GM12801 (cell line): ENCODE data around the gene TXNDC2.

Source experiments
- TF ChIP-seq, protein P1 (sequence below): IDR thresholded peaks from one replicate; pipeline ENCODE4 v1.5.1; 2011; ENCODE audit warnings: control low read depth; ENCODE audit not compliant: insufficient read length; ENCODE audit errors: extremely low read depth

TXNDC2 gene

GRCh38 chr18:9854801-9855676 lies 30.7 kb upstream of the TXNDC2 start:
- TF ChIP-seq, protein P1, sequence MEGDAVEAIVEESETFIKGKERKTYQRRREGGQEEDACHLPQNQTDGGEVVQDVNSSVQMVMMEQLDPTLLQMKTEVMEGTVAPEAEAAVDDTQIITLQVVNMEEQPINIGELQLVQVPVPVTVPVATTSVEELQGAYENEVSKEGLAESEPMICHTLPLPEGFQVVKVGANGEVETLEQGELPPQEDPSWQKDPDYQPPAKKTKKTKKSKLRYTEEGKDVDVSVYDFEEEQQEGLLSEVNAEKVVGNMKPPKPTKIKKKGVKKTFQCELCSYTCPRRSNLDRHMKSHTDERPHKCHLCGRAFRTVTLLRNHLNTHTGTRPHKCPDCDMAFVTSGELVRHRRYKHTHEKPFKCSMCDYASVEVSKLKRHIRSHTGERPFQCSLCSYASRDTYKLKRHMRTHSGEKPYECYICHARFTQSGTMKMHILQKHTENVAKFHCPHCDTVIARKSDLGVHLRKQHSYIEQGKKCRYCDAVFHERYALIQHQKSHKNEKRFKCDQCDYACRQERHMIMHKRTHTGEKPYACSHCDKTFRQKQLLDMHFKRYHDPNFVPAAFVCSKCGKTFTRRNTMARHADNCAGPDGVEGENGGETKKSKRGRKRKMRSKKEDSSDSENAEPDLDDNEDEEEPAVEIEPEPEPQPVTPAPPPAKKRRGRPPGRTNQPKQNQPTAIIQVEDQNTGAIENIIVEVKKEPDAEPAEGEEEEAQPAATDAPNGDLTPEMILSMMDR, result no peak

DNA sequence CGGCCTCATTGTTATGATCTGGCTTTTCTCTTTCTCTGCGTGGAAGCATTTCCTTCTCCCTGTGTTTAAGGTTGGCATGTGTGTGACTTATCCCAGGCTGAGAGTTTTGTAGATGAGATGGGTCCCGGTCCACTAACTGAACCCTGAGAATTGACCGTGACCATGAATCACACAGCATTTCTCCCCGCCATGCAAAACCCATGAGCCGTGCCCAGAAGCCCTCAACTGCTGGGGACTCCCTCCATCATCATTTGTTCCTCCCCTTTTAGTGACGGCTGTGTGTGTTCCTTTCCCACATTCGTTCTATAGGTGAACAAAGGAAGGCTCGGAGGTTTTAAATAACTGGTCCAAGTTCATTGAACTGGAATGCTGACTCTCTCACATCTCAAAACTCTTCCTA lies 30.1 kb upstream of the TXNDC2 start:
- TF ChIP-seq, protein P1, result no peak

DNA sequence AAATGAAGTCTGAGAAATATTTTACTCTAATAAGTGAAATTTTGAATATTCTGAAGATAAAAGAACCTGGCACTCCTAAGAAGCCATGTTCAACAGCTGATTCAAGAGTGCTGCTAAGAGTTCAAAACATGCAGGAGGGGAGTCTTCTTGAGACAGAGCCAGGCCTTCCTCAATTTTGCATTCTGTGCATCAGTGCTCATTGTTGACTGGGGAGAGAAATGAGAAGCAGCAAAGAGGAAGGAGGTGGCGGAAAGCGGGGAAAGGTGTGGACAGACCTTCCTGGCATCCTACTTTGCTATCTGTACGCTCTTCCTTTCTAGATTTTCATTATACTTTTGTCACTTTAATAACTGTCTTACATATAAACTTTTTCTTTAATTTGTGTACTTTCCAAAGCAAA lies 29.7 kb upstream of the TXNDC2 start:
- TF ChIP-seq, protein P1, result no peak

GRCh38 chr18:9858642-9859041 lies 27.1 kb upstream of the TXNDC2 start:
- TF ChIP-seq, protein P1, result no peak

DNA sequence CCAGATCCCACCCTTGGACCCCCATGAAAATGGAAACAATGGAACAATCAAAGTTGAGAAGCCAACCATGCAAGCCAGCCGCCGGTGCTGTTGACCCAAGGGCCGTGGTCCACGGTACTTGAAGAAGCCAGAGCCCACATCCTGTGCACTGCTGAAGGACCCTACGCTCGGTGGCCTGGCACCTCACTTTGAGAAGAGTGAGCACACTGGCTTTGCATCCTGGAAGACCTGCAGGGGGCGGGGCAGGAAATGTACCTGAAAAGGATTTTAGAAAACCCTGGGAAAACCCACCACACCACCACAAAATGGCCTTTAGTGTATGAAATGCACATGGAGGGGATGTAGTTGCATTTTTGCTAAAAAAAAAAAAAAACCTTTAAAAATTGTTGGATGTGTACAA lies 26.5 kb upstream of the TXNDC2 start:
- TF ChIP-seq, protein P1, result no peak

DNA sequence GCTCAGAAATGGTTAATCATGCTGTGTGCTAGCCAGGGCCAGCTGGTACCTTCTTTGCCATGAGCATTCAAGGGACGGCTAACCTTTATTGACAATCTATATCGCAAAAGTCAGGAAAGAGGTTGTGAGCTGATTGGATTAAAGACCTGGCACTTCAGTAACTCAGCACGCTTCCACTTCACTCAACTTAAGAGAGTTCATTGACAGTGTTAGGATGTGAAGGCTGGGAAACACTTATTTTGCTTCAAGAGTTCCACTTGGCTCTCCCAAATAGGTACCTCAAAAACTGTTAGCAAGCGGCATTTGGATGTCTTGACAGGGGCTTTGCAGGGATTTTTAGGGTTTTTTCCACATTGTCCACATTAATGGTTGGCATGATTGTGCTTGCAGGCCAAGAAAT lies 25.1 kb upstream of the TXNDC2 start:
- TF ChIP-seq, protein P1, result no peak

DNA sequence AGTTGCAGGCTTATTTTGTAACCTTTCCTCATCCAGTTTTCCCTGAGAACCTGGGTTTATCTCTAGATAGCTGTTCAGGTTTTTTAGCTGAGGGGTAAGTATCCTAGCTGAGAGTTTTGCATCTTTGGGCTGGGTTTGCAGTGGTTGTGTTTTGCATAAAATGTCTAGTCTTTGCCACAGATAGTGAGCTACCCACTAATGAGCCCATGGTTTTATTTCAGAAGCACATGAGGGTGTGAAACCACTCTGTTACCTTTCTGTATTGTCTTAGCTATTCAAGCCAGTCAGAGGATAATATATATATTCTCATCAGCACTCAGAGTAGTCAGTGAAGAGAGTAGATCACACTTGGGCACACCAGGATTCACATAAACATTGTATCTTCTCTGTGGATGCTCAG lies 24.6 kb upstream of the TXNDC2 start:
- TF ChIP-seq, protein P1, result no peak
